GM19452 (cell line): ENCODE data around the gene SLC9A7.

Experiments used
- ATAC-seq: cut with Tn5 transposase; IDR thresholded peaks from one replicate; pipeline ENCODE4 v1.9.1; 2021; ENCODE audit not compliant: unreplicated experiment

Gene SLC9A7

GRCh38 chrX:46575586-46575985, 183.3 kb downstream of the SLC9A7 start:
- ATAC-seq: no peak

DNA sequence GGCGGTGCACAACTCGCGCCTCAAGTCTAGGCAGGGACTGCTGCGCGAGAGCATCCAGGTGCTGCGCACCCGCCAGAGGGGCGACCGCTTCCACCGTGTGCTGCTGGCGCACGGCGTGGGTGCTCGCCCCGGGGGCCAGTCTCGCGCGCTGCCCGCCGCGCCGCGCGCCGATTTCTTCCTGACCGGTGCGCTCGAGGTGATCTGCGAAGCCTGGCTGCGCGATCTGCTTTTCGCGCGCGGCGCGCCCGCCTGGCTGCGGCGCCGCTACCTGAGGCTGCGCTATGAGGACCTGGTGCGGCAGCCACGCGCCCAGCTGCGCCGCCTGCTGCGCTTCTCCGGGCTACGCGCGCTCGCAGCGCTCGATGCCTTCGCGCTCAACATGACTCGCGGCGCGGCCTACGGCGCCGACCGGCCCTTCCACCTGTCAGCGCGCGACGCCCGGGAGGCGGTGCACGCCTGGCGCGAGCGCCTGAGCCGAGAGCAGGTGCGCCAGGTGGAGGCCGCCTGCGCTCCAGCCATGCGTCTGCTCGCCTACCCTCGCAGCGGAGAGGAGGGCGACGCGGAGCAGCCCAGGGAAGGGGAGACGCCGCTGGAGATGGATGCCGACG, 184.0 kb downstream of the SLC9A7 start:
- peak; percentile 23 for ATAC-seq

- ATAC-seq: peak; percentile 41
These were observed 184.8 kb downstream of the SLC9A7 start for GRCh38 chrX:46573892-46574773.

DNA sequence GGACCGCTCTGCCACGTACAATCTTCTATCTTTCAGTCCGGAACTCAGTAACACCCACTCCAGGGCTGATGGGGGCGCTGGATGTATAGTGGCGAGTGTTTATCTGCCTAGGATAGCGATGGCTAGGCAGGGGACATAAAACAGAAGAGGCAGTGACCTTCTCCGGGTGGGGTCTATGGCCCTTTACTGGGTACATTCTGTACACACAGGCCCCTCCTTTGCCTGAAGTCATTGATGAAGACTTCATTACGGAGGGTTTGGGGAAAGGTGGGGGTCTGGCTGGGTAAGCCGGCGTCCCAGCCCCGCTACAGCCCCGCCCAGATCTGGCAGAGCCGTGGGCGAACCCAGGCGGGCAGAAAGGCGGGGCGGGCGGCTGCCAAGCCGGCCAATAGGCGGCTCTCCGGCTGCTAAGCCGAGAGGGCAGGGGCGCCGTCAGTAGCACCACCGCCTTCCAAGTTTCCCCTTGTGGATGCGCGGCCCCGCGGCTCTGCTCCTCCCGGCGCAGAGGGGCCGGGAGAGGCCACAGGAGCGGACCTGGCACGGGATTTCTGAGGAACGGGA, 185.5 kb downstream of the SLC9A7 start, which contains the start of gene CHST7:
Gene CHST7, plus strand, starts transcription at position 435 of the 561 bp plus-strand sequence. CDS start 167 bp downstream, outside the sequence.
- ATAC-seq: peak; percentile 39

DNA sequence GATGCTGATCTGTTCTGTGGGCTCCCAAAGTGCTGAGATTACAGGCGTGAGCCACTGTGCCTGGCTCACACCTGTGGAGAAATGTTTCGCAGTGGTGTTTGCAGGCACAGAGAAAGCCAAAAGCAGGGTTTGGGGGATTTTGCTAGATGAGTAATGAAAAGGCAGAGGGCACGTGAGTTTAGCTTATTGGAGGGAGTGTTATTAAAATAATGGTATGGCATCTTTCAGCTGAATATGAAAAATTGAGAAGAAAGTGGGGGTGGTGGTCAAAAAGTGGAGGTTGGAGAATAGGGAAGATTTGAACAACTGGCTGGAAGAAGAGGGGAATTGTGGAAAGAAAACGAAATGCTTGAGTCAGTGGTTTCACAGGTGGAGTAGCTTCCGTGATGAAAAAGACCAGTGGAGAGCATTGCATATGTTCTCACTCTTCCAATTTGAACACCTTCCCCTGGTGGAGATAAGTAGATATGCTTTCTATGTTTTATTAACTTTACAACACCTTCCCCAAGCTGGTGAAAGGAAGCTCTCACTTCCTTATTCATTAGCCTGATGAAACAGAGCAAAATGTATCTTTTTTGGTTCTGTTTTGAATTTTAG, 186.5 kb downstream of the SLC9A7 start:
- peak; percentile 38 for ATAC-seq

DNA sequence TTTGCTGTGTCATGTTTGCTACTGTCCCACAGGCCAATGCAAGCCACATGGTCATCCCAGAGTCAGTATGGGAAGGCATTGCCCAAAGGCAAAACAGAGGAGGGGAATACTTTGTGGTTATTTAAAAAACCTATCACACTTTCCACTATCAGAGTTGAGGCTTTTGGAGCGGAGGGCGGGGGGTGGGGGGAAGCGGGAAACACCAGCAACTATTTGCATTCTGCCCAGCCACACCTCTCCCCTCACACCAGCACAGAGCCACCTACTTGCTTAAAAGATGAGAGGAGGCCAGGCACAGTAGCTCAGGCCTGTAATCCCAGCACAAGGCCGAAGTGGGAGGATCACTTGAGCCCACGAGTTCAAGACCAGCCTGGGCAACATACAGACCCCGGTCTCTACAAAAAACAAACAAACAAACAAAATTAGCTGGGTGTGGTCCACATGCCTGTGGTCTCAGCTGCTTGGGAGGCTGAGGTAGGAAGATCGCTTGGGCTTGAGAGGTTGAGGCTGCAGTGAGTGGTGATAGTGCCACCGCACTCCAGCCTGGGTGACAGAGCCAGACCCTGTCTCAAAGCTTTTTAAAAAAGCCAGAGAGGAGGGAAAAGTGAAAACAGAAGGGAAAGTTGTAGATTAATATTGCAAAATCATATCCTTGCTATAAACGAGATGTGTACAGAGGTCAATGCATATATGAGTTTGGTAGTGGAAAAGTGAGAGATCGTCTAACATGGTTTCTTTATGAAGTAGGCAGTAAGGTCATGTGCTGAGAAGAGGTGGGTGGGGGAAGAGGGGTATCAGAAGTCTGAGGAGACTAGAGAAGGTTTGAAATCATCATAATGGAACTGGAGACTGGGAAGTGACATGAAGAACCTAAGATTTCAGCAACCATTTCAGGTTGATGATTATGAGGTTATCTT, 187.2 kb downstream of the SLC9A7 start:
- no peak for ATAC-seq

- ATAC-seq: no peak
These were observed 189.3 kb downstream of the SLC9A7 start for GRCh38 chrX:46569621-46570020.

GRCh38 chrX:46567388-46567787, 191.5 kb downstream of the SLC9A7 start:
- no peak for ATAC-seq

DNA sequence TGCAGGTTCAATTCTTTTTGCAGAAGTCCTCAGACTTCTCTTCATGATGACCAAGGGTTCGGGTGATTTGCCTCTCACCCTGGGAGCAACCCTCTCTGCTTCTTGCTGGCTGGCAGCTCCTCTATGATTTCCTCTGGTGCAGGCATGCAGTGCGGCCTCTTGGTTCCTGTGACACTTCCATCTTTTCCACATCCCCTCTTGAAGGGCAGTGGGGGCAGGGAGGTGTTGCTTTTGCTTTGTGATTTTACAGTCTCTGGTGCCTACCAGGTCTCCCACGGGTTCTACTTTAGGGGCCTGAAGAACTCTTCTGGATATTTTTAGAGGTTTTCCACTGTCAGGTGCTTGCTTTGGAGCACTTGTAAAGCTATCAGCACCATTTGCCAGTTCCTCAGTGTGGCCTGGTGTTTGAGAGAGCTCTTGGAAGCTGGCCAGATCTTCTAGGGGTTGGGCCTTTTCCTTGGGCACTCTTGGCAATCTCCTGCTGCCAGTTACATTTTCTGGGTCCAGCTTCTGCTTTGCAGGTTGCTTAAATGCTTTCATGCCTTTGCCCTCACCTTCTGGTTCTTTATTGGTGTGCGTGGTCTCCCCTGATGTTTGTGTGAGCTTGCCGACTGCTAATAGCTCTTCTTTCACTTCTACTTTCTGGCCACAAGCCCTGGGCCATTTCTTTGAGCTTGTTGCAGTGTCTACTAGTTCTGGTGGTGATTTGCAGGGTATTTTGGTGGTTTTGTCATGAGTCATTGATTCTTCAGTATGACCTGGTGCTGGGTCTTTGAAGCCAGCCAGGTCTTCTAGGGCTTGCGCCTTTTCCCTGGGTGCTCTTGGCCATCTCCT, 196.9 kb downstream of the SLC9A7 start:
- ATAC-seq: peak; percentile 98

GRCh38 chrX:46559062-46559461, 199.9 kb downstream of the SLC9A7 start:
- no peak for ATAC-seq

GRCh38 chrX:46554942-46555341, 204.0 kb downstream of the SLC9A7 start:
- no peak for ATAC-seq

- ATAC-seq: no peak
These were observed 205.0 kb downstream of the SLC9A7 start for GRCh38 chrX:46553935-46554334.

DNA sequence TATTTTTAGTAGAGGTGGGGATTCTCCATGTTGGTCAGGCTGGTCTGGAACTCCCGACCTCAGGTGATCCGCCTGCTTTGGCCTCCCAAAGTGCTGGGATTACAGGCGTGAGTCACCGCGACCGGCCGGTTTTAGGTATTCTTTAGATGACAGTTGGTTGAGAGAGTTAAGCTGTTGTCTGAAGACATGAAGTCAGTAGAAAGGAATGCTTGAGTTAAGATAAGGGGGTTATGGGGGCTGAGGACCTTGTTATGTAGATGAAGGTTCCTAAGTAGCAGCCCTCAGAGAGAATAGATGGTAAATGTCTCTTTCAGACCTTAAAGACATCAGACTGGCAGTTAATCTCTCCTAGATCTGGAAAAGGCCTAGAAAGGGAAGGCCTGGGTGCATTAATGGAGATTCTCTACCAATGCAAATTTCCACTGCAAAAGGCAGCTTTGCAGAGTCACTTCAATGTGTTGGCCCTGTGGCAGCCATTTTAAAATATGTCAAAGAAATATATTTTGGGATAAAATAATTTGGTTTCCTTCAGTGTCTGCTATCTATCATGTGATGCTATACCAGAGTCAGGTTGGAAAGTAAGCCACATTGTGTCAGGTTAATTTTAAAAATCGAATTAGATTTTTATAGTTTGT, 207.3 kb downstream of the SLC9A7 start:
- no peak for ATAC-seq

DNA sequence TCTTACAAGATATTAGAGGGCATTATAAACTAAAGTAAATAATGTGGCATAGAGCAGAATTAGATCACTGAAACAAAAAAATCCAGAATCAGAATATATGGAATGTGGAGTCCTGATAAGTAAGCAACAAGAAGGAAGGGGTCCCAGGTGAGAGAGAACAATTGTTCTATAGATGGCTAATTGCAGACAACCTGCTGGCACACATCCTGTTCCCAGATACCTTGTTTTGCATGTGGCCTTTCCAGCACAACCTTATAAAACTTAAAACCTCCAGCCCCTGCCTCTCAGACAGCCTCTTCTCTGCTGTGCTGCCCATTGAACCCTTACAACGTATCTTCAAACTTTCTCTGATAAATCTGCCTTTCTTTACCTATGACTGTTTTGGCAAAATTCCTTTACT, 209.0 kb downstream of the SLC9A7 start:
- ATAC-seq: no peak
